Natural killer cell (primary cell): ENCODE measurements around the gene EIPR1. TPM values are rescaled to one million over a fixed set of nuclear protein-coding genes. Genes with fewer than 3 reads are reported as not detected.

ENCODE experiments used
- ATAC-seq, 3 donors: fragments of 150-1000 bp in 2 of 3; fragments of 200-7000 bp in 1 of 3; cut with Tn5 transposase; 1 replicate in 1 of 3; 2 replicates in 2 of 3; pipeline ENCODE4 v1.10.0; 2021; ENCODE audit warnings: mild to moderate bottlenecking in 2 of 3, moderate library complexity in 2 of 3
- DNase-seq, 2 donors: peaks; one replicate each; pipeline versions ENCODE4 v3.0.0 to v3.0.0-alpha.2; 2013 to 2021; ENCODE audit warnings: mixed read lengths in 1 of 2
- H3K27ac ChIP-seq: one replicate; pipeline ENCODE4 v1.5.1; 2013; ENCODE audit warnings: mild to moderate bottlenecking, low read length
- H3K27me3 ChIP-seq: one replicate; pipeline ENCODE4 v1.6.1; 2013; ENCODE audit warnings: low read length; ENCODE audit not compliant: control insufficient read depth, insufficient read depth
- H3K36me3 ChIP-seq: one replicate; pipeline ENCODE4 v1.6.1; 2013; ENCODE audit warnings: low read length; ENCODE audit not compliant: control insufficient read depth, insufficient read depth
- H3K4me1 ChIP-seq: one replicate; pipeline ENCODE4 v1.6.1; 2013; ENCODE audit warnings: low read length; ENCODE audit not compliant: control insufficient read depth, insufficient read depth
- H3K4me3 ChIP-seq: one replicate; pipeline ENCODE4 v1.5.1; 2013; ENCODE audit warnings: low read length
- H3K9me3 ChIP-seq: one replicate; pipeline ENCODE4 v1.6.1; 2013; ENCODE audit warnings: low read length; ENCODE audit not compliant: control insufficient read depth, insufficient read depth
- H3K27ac Mint-ChIP-seq, 2 donors: one replicate each; pipeline ENCODE4 v1.8.0; 2022; ENCODE audit warnings: mild to moderate bottlenecking in 2 of 2, mixed read lengths in 2 of 2, moderate library complexity in 1 of 2
- H3K27me3 Mint-ChIP-seq, 2 donors: one replicate each; pipeline ENCODE4 v1.8.0; 2022; ENCODE audit warnings: low read depth in 2 of 2, mixed read lengths in 2 of 2
- H3K36me3 Mint-ChIP-seq: one replicate; pipeline ENCODE4 v1.8.0; 2022; ENCODE audit warnings: mixed read lengths
- H3K4me1 Mint-ChIP-seq, 2 donors: one replicate each; pipeline ENCODE4 v1.8.0; 2022; ENCODE audit warnings: mixed read lengths in 2 of 2
- H3K4me3 Mint-ChIP-seq: one replicate; pipeline ENCODE4 v1.8.0; 2022; ENCODE audit warnings: mild to moderate bottlenecking, moderate library complexity, mixed read lengths
- H3K9me3 Mint-ChIP-seq, 2 donors: one replicate each; pipeline ENCODE4 v1.8.0; 2022; ENCODE audit warnings: mixed read lengths in 2 of 2
- WGBS: methylation state at CpG from one replicate; pipeline ENCODE4 v1.1.7; 2013; ENCODE audit warnings: missing lambda C conversion rate; ENCODE audit not compliant: insufficient coverage; 5-methylcytosine and 5-hydroxymethylcytosine counted together
- intact Hi-C: fragments of 100-400 bp; cut with micrococcal nuclease; formaldehyde crosslinking; loops from one replicate; pipeline ENCODE4 v1.14.2; 2022
- total RNA-seq, 4 donors: library from RNA; stranded (reverse); fragments of 120-200 nt in 1 of 4; gene quantifications; one replicate each; pipeline versions ENCODE4 v1.2.3 to v1.2.4, GENCODE V29; 2013 to 2022
- TF ChIP-seq, protein P1 (sequence below): fragments of 200-600 bp; IDR thresholded peaks from one replicate; pipeline ENCODE4 v1.8.0; 2022; ENCODE audit warnings: antibody characterized with exemption

The EIPR1 gene
- total RNA-seq, 3 donors from 2014 or later (not counting 1 experiment from before 2014, with no cell fraction given) = 26.8 to 28.8 (median 27.9) TPM

DNA sequence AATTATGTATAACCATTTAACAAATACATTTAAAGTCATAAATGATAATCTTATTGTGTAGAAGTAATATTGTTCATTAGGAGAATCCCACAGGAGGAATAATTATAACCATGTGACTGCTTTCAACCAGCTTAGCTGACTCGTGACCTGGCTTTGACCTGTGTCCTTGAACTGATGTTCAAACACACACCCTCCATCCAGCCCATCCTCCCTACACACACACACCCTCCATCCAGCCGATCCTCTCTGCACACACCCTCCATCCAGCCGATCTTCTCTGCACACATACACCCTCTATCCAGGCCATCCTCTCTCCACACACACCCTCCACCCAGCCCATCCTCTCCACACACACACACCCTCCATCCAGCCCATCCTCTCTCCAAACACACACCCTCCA lies 83.5 kb downstream of the EIPR1 start:
- 90% methylated on average over 3 of the region's 3 CpGs for WGBS
- no peaks in the 10 kb centered on the region for H3K27me3 ChIP-seq
- H3K27ac Mint-ChIP-seq = no peak overlapping the region

DNA sequence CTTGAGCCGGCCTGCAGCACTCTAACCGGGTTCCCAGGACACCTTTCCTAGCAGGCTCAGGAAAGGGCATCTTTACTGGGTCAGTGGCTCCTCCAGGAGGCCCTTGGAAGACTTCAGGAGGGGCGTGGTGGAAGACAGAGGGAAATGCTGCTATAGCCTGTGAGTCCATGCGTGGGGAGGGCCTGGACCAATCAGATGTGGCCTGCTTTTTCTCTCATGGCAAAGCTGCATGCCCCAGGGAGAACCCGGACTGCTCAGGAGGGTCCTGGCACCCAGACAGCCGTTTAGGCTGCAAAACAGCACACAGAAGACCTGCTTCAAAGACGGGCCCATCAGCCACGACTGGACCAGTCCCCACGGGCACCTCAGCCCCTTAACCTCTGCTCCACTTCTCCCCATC lies 84.4 kb downstream of the EIPR1 start:
- 95% methylated on average over 9 of the region's 9 CpGs for WGBS
- ATAC-seq = no peak
- Histone ChIP-seq H3K27me3 (no peaks in the 10 kb centered on the region), H3K36me3 (no peaks in the 10 kb centered on the region), H3K9me3 (no peaks in the 10 kb centered on the region), H3K4me3 (no peak overlapping the region), H3K4me1 (no peaks in the 10 kb centered on the region), H3K27ac (no peak overlapping the region)
- TF ChIP-seq, protein P1, sequence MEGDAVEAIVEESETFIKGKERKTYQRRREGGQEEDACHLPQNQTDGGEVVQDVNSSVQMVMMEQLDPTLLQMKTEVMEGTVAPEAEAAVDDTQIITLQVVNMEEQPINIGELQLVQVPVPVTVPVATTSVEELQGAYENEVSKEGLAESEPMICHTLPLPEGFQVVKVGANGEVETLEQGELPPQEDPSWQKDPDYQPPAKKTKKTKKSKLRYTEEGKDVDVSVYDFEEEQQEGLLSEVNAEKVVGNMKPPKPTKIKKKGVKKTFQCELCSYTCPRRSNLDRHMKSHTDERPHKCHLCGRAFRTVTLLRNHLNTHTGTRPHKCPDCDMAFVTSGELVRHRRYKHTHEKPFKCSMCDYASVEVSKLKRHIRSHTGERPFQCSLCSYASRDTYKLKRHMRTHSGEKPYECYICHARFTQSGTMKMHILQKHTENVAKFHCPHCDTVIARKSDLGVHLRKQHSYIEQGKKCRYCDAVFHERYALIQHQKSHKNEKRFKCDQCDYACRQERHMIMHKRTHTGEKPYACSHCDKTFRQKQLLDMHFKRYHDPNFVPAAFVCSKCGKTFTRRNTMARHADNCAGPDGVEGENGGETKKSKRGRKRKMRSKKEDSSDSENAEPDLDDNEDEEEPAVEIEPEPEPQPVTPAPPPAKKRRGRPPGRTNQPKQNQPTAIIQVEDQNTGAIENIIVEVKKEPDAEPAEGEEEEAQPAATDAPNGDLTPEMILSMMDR = no peak
- H3K27me3 Mint-ChIP-seq = no peaks in the 10 kb centered on the region
- H3K36me3 Mint-ChIP-seq = no peaks in the 10 kb centered on the region
- intact Hi-C loops = no loop called here
- peaks cover 23 to 28% of the 10 kb centered on the region in 2 donors for H3K4me1 Mint-ChIP-seq
- DNase-seq = no peak
- no peak overlapping the region for H3K4me3 Mint-ChIP-seq
- no peaks in the 10 kb centered on the region for H3K9me3 Mint-ChIP-seq
- H3K27ac Mint-ChIP-seq = no peak overlapping the region

More for the DNA sequence above, 83.5 kb downstream of the EIPR1 start:
- Histone ChIP-seq H3K9me3 (no peaks in the 10 kb centered on the region), H3K27ac (no peak overlapping the region), H3K4me1 (no peaks in the 10 kb centered on the region), H3K4me3 (no peak overlapping the region), H3K36me3 (no peaks in the 10 kb centered on the region)
- H3K36me3 Mint-ChIP-seq = no peaks in the 10 kb centered on the region
- no peaks in the 10 kb centered on the region for H3K27me3 Mint-ChIP-seq
- TF ChIP-seq, protein P1 = no peak
- no peaks in the 10 kb centered on the region for H3K9me3 Mint-ChIP-seq
- intact Hi-C loops = no loop called here
- DNase-seq (no peak), ATAC-seq (no peak)
- peaks cover 21 to 29% of the 10 kb centered on the region in 2 donors for H3K4me1 Mint-ChIP-seq
- H3K4me3 Mint-ChIP-seq = no peak overlapping the region

DNA sequence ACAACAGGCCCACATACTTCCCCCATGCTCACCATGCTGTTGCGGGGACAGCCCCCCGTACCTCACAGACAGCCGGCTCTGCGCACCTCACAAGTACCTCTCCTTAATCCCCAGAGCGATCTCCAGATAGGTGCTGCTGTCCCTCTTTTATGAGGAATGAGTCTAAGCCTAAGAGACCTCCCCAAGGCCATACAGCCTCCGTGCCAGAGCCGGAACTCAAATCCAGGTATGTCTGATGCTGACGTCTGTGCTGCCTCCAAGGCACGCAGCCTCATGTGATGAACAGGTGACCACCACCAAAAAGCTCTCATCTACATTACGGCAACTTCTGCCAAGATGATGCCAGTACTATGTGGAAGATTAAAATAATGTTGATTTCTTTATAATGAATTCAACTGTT lies 85.2 kb downstream of the EIPR1 start:
- Histone ChIP-seq H3K9me3 (no peaks in the 10 kb centered on the region), H3K4me1 (no peaks in the 10 kb centered on the region), H3K27me3 (no peaks in the 10 kb centered on the region), H3K27ac (no peak overlapping the region), H3K36me3 (no peaks in the 10 kb centered on the region), H3K4me3 (no peak overlapping the region)
- DNase-seq (no peak), ATAC-seq (no peak)
- H3K4me1 Mint-ChIP-seq = peaks cover 23 to 26% of the 10 kb centered on the region in 2 donors
- 97% methylated on average over 9 of the region's 10 CpGs for WGBS
- H3K27me3 Mint-ChIP-seq = no peaks in the 10 kb centered on the region
- H3K4me3 Mint-ChIP-seq = no peak overlapping the region
- H3K36me3 Mint-ChIP-seq = no peaks in the 10 kb centered on the region
- intact Hi-C loops = no loop called here
- no peaks in the 10 kb centered on the region for H3K9me3 Mint-ChIP-seq
- TF ChIP-seq, protein P1 = no peak
- no peak overlapping the region for H3K27ac Mint-ChIP-seq

DNA sequence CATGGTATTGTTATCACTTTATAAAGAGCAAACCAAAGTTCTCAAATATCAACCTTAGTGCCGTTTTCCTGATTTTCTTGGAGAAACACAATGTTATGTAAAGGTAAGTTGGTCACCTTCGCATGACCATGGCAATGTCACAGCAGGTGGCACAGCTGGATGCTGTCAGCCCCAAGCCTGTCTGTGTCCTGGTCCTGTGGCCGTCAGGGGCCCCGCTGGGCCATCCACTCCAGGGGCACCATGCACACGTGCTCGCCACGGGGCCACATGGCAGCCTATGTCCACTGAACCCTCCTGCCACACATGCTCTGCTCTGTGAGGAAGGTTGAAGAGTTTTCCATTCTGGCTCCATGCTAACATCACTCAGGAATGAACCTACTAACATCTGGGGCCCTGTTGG lies 85.9 kb downstream of the EIPR1 start:
- no peak overlapping the region for H3K4me3 Mint-ChIP-seq
- intact Hi-C loops = no loop called here
- H3K36me3 Mint-ChIP-seq = no peaks in the 10 kb centered on the region
- H3K4me1 Mint-ChIP-seq = peaks cover 29 to 33% of the 10 kb centered on the region in 2 donors
- H3K27ac Mint-ChIP-seq = no peak overlapping the region
- H3K9me3 Mint-ChIP-seq = peaks cover 0 to 2% of the 10 kb centered on the region in 2 donors
- Histone ChIP-seq H3K9me3 (no peaks in the 10 kb centered on the region), H3K4me3 (no peak overlapping the region), H3K4me1 (no peaks in the 10 kb centered on the region), H3K27me3 (no peaks in the 10 kb centered on the region), H3K27ac (no peak overlapping the region), H3K36me3 (no peaks in the 10 kb centered on the region)
- H3K27me3 Mint-ChIP-seq = no peaks in the 10 kb centered on the region
- DNase-seq = no peak
- TF ChIP-seq, protein P1 = no peak
- 96% methylated on average over 7 of the region's 7 CpGs for WGBS
- no peak for ATAC-seq
